CD4-positive, alpha-beta T cell treated with Interferon gamma for 1 hour (primary cell): Measurements from ENCODE around the gene PATL1.
"Not testable (repeated sequence)": the region's sequence is repeated elsewhere in the genome, so short reads cannot be mapped to it uniquely, and the experiment has no call there.

Experiments
- DNase-seq: peaks from one replicate; pipeline ENCODE4 v3.0.0-alpha.2; 2020

PATL1 gene

GRCh38 chr11:59668950-59669610 lies at the start of gene PATL1:
Gene PATL1 (minus strand): TSS chr11:59669037. CDS start chr11:59668895, 142 bp downstream.
- DNase-seq = peak; percentile 99

GRCh38 chr11:59716051-59716450 lies 47.2 kb upstream of the PATL1 start:
- DNase-seq = no peak

GRCh38 chr11:59713745-59714144 lies 44.9 kb upstream of the PATL1 start, which contains the start of gene OR10V1:
Gene OR10V1 (minus strand): TSS chr11:59713845. CDS start chr11:59713845, 0 bp downstream.
- no peak for DNase-seq

GRCh38 chr11:59710136-59710847 lies 41.5 kb upstream of the PATL1 start:
- DNase-seq = no peak

GRCh38 chr11:59708537-59708936 lies 39.7 kb upstream of the PATL1 start:
- DNase-seq = no peak

- no peak for DNase-seq
These were observed 38.5 kb upstream of the PATL1 start for GRCh38 chr11:59707371-59707770.

- DNase-seq = no peak
These were observed 37.9 kb upstream of the PATL1 start for GRCh38 chr11:59706518-59707285.

GRCh38 chr11:59705294-59705693 lies 36.5 kb upstream of the PATL1 start:
- no peak for DNase-seq

GRCh38 chr11:59703515-59703914 lies 34.7 kb upstream of the PATL1 start:
- DNase-seq = not testable (repeated sequence)

GRCh38 chr11:59700157-59700556 lies 31.3 kb upstream of the PATL1 start:
- DNase-seq = not testable (repeated sequence)

- DNase-seq = no peak
These were observed 29.7 kb upstream of the PATL1 start for GRCh38 chr11:59698506-59698905.

GRCh38 chr11:59692915-59693314 lies 24.1 kb upstream of the PATL1 start:
- no peak for DNase-seq

- no peak for DNase-seq
These were observed 22.3 kb upstream of the PATL1 start for GRCh38 chr11:59691156-59691555.

- DNase-seq = no peak
These were observed 20.2 kb upstream of the PATL1 start for GRCh38 chr11:59689015-59689414.

- DNase-seq = not testable (repeated sequence)
These were observed 12.5 kb upstream of the PATL1 start for GRCh38 chr11:59681260-59681725.

GRCh38 chr11:59680287-59681154 lies 11.7 kb upstream of the PATL1 start:
- peak; percentile 62 for DNase-seq

- DNase-seq = no peak
These were observed 10.5 kb upstream of the PATL1 start for GRCh38 chr11:59679347-59679746.

- no peak for DNase-seq
These were observed 10.0 kb upstream of the PATL1 start for GRCh38 chr11:59678813-59679165.

GRCh38 chr11:59678118-59678812 lies 9.4 kb upstream of the PATL1 start:
- no peak for DNase-seq

- no peak for DNase-seq
These were observed 7.4 kb upstream of the PATL1 start for GRCh38 chr11:59676205-59676604.

- DNase-seq = no peak
These were observed 5.5 kb upstream of the PATL1 start for GRCh38 chr11:59674291-59674690.

GRCh38 chr11:59673291-59673690 lies 4.5 kb upstream of the PATL1 start:
- DNase-seq = no peak
